Hematopoietic multipotent progenitor cell (in vitro differentiated cells): ENCODE measurements around the gene OCEL1. TPM values are rescaled to one million over a fixed set of nuclear protein-coding genes. Genes with fewer than 3 reads are reported as not detected.
A peak's percentile ranks its signal among the peaks of the same experiment; 100 is the strongest.

ENCODE experiments used
- DNase-seq, 3 donors: peaks; one replicate each; pipeline ENCODE4 v3.0.0-alpha.2; 2011 to 2015; ENCODE audit warnings: low read depth in 2 of 3, low spot score in 2 of 3
- total RNA-seq: library from RNA; depleted of rRNA; stranded (reverse); fragments of >200 nt; gene quantifications from one replicate; pipeline ENCODE4 v1.2.3, GENCODE V29; 2012

OCEL1 gene
- total RNA-seq, 1 donor, result 2.4 TPM

DNA sequence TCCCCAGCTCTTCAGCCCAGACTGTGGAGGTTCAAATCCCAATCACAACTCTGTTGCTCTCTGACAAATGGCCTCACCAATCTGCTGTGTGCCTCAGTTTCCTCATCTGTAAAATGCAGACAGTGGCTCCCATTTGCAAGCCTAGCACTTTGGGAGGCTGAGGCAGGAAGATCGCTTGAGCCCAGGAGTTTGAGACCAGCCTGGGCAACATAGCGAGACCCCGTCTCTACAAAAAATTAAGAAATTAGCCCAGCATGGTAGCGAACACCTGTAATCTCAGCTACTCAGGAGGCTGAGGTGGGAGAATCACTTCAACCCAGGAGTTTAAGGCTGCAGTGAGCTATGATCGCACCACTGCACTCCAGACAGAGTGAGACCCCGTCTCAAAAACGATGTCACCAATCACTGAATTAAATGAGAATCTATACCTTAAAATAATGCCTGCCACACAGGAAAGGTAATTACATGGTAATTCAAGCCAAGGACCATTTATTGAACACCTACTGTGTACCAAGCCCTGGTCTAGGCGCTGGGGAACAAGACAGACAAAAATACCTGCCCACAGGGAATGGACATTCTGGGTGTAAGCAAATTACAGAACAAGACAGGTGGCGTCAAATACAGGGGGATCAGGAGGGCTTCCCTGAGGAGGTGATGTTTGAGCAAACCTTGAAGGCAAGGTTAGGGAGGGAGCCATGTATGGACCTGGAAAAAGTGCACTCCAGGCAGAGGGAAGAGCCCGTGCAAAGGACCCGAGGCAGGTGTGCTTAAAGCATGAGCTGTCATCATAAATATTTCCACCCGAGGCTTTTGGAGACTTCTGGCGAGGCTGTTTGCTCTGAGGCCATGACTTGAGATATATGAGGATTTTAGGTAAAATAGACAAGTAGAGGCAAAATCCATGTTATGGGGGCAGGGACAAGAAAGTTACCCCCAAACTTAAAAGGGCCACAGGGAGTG lies 12.0 kb downstream of the OCEL1 start:
- no peak for DNase-seq

DNA sequence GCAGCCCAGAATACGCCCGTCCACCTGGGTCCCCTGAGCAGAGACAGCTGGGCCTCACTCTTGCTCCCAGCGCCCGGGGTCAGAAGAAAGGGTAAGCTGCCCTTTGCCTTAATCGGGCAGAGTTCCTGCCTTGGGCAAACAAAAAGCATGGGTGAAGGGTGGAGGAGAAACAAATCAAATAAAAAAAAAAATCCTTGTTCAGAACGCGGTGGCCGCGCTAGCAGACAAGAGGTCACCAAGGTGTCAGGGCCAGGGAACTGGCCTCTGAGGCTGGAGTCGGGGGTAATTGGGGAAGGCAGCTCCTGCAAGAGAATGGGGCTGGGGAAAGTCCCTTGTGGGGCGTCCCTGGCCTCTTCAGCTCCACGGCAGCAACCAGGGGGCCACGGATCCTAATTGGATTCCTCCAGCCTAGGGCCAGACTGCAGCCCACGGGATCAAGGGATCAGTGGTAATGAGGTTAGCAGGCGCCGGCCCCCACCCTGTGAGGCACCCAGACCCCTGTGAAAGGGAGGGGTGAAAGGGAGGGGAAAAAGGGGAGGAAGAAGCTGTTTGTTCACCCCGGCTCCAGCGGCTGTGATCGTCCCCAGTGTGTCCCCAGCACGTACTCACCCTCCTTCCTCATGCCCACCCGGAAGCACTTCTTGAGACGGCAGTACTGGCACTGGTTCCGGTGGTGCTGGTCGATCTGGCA lies 14.2 kb downstream of the OCEL1 start:
- no peak for DNase-seq

DNA sequence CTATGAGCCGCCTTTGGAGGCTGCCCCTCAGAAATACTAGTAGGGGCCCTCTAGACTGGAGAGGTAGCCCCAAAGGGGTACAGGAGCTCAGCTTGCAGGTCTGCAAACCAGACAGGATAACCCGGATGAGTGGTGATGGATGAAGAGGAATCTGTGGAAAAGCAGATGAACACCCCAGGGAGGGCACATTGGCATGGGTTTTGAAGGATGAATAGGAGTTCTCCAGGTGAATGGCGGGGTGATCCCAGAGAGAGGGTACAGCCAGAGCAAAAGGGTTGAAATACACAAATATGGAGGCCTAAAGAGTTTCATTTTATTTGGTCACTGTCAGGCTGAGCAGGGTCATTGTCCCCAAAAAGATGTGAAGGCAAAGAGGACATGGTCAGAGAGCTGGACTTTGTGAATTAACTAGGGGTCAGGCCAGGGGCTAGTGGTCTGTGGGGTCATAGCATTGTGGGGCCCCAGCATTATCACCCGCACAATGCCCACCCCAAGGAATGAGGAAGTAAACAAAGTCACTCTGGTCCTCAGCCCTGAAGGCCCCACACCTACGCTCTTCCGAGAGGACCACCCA lies 14.9 kb downstream of the OCEL1 start:
- no peak for DNase-seq

DNA sequence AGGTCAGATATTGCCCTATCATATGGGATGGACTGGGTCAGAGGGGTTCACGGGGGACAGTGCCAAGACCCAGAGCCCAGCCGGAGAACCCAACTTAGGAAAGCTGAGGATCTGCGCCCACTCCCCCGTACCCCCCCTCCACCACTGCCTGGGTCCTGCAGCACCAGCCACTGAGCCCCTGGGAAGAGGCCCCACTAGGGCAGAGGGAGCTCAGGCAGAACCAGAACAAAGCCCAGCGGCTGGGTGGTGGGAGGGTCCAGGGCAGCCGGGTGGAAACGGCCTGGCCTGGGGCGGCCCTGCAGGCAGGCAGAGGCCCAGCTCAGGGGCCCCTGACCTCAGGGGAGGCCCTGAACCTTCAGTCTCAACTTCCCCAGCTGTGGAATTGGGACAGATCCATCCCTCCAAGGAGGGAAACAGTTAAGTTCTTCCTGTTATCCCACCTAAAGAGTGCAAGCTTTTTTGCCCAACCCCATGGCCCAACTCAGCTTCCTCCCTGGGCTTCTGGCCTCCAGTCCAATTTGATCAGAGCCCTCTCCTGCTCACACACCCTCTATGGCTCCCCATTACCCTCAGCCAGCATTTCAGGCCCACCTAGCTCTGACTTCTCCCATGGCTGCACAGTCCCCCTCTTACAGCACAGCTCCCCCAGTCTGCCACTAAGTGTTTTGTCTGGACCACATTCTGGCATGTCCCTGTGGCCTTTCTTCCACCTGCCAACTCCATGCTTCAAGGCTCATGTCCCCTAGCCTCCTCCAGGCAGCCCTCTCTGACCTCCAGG lies 16.6 kb downstream of the OCEL1 start:
- no peak for DNase-seq

DNA sequence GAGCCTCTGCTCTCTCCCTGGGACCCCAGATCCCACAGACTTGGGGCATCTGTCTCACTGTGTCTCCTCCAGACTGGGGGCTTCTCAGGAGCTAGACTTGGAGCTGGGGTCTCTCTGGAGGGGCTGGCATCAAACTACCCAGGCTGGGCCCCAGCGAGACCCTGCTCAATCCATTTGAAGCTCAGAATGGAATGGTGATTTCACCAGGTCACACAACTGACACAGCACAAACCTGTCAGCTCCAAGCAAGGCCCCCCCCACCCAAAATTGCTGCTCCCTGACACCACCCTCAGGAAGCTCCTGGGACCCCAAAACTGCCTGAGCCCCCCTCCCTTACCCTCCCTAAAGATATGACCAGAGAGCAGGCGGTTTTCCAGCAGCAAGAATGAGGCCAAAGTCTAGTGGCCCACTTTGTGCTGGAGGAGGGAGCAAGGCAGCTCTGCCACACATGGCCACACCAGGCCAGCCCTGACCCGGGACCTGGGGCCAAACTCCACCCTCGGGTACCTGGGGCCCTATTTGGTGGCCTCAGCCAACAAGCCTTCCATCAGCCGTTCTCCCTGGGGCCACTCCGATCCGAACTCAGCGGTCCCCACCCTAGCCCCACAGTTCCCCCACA lies 17.3 kb downstream of the OCEL1 start:
- no peak for DNase-seq

DNA sequence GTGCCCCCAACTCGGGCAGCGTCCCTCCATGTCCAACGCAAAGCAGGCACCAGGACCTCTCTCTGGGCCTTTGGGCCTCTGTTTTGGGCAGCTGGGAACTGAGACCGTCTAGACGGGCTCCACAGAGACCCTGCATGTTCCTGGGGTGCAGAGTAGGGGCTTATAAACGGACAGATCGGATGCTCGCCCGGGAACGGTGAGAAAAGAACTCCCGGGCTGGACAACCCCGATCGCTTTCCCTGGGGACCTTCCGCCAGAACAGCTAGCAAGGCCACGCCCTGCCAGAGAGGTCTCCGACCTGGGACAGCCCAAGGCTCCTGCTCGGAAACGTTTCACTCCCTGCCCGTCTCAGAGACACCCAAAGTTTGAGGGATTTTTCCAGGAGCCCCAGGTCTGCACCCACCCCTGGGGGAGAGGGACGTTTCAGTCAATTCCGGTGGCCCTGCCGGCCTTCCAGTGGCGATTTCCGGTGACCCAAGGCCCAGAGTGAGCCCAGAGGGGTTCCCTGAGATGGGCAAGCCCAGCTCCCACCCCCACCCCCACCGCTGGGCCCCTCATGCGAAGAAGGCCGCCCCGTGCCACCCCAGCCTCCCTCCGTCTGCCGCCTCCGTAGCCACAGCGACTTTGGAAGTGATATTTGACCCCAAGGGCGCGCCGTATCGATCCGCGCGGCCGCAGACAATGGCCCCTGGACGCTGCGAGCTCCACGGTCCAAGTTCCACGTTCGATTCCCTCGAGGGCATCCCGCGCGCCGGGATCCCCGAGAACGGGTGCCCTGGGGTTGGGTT lies 18.0 kb downstream of the OCEL1 start:
- no peak for DNase-seq

DNA sequence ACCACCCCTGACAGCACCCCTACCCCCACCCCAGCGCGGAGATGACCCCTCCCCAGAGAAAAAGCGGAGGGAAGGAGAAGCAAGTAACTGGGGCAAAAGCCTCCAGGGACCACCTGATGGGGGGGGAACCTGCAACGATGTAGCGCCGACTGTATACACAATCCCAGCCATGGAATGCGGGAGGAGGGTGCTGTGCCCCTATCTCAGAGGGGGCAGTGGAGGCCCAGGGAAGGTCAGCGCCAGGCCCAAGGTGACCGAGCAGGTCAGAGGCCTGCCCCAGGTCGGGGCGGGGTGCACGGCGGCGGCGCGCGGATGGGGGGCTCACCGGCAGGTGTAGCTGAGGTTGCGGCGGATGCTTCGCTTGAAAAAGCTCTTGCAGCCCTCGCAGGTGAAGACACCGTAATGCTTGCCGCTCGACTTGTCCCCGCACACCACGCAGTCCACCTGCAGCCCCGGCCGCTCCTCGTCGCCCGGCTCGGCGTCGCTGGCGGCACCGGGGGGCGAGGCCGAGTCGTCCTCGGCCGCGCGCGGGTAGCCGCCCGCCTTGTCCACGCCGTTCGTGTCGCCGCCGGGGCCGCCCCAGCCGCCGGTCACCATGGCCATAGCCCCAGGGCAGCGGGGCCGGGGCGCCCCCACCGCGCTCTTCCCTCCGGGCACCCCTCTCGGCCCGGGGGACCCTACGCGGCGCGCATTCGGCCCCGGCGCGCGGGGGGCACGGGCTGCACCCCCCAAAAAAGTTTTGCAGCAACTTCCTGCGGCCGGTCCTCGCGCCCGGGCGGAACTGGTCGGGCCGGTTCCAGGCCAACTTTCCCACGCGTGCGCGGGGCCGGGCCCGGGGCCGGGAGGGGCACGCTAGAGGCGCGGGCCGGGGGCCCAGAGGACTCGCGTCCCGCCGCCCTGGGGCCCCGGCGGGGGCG lies 18.9 kb downstream of the OCEL1 start:
- no peak for DNase-seq

DNA sequence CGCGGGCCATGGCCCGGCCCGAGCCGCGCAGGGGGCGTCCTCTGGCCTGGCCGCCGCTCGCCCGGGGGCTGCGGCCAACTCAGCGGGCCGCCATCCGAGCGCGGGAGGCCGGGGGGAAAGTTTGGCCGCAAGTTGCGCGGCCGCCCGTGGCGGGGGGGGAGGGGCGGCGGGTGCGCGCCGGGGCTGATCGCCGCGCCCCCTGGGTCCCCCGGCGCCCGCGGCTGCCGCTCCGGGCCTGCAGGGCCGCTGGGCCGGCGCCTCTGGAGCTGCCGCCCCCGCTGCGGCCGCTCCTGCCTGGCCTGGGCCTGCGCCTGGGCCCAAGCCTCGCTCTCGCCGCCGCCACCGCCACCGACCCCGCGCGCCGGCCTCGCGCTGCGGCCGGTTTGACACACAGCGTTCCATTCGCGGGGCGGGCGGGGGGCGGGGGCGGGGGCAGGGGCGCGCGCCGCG lies 19.5 kb downstream of the OCEL1 start, which contains the start of gene NR2F6:
Gene NR2F6 (minus strand): TSS at position 385 of the 450 bp plus-strand sequence. CDS start 699 bp downstream, outside the sequence.
- no peak for DNase-seq

DNA sequence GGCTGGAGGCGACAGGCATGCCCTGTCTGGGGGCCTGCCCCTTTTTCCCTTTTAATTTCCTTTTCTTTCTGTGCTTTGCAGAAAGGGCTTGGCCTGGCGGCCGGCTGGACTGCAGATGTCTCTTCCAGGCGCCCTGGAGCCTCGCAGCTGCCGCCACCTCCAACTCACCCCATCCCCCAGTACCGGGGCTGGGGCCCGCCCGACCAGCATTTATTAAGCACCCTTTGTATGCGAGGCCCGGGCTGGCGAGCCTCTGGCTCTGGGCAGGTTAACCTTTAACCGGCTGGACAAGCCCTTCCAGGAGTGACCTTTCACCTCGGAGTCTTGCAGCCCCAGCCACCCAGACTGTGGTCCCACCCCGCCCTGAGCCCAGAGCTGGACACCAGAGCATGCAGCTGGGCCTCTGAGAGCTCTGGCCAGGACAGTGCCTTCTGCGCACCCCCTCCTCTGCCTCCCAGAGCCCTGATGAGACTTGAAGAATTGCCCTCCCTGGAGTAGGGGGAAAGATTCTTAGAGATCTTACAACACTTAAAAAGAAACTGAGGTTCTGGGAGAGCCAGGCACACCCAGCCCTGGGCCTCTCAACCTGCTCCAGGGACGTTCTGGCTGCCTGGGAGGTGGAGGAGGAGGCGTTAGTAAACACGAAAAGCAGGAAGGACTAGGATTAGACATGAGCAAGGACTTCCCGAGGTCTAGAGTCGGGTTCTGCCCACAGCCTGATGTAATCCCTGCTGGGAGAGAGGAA lies 20.8 kb downstream of the OCEL1 start:
- no peak for DNase-seq

DNA sequence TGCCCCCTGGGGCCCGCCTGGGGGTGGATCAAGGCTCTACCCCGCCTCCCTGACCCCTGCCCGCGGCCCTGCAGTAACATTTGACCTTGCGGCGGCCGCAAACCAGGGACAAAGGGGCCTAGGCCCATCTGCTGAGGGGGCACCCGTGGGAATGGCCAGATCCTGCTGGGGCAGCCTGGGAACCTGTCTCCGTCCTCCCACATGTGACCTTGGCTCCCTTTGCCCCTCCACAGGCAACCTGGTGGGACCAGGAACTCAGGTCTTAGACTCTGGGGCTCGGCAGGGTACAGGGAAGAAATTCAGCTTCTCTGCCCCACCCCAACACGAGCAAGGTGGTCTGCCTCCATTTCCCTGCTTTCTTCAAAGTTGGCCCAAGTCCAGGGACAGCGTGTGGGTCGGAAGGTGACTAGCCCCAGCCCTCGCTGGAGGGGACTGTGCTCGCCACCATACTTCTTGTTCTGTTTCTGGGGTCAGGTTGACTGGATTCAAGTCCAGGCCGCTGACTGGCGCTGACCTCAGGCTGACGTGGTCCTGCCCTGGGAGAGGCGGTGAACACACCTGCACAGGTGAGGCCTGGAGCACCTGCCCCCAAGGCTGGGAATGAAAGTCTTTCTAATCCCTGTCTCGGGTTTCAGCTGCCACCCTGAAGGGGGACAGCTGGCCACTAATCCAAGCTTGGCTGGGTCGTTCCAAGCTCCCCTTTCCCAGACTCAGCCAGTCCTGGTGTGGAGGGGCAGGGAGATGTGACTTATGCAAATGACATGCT lies 22.2 kb downstream of the OCEL1 start:
- DNase-seq, result no peak

DNA sequence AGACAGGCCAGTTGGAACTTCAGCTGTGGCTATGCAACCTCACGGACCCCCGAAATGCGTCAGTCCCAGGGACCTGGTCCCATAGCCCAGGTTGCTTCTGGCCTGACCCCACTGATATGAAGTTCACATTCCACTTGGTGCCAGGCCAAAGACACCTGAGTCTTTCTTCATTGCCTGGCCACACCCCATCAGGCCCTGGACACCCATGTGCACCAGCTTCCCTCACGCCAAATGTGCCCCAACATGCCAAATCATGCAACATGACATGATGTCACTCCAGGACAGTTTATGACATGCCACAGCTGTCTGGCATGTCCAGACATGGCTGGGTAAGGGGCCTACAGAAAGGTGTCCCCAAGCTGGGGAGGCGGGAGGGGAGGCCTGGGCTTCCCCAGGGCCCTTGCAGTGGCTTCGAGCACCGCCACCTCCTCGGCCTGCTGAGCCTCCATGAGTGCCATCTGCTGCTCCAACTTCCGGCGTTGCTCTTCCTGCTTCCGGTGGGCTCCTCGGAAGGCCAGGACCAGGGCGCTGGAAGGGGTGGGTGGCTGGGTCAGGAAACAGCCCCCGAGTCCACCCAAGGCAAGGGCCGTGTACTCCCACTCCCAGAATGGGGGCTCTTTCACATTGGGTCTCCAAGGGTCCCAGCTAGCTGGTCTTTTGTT lies 24.0 kb downstream of the OCEL1 start:
- no peak for DNase-seq

DNA sequence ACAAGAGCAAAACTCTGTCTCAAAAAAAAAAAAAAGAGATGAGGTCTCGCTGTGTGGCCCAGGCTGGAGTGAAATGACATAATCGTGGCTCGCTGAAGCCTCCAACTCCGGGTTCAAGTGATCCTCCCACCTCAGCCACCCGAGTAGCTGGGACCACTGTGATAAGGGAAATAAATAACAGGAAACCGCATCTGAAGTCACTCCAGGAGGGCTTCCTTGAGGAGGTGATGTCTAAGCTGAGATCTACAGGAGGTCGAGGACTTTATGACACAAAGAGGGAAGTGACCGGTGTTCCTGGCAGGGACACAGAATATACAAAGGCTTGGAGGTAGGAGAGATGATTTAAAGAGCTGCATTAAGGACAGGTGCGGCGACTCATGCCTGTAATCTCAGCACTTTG lies 28.6 kb downstream of the OCEL1 start:
- DNase-seq, result no peak

DNA sequence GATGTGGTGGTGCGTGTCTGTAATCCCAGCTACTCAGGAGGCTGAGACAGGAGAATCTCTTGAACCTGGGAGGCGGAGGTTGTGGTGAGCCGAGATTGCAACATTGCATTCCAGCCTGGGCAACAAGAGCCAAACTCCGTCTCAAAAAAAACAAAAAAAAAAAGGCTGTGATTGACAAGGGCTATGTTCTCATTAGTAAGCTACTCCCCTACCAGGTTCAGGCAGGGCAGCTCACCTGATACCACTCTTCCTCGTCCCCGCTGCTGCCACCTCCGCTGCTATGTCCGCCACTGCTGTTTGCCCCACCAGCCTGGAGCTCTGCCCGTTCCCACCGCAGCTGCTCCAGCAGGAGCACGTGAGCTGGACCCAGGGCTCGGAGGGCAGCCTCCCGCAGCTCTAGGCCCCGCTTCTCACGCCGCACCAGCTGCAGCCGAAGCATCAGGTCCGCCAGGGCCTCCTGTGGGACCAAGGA lies 29.2 kb downstream of the OCEL1 start:
- no peak for DNase-seq

DNA sequence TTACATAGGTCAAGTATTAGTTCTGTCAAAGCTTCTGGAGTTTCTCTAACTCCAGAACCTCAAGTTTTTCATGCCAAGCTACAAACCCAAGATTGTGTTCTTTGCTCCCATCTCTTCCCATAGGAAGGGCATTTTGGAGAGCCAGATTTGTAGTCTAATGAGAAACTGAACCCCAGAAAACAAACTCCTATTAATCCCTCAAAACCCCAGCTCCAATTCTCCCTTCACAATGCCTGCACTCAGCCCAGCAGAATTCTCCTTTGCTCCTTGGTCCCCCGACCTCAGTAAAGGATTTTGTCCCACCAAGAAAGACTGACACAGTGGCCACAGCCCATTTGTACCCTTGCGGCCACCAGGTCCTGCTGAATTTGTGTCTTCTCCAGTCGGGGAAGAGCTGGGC lies 30.1 kb downstream of the OCEL1 start:
- no peak for DNase-seq

DNA sequence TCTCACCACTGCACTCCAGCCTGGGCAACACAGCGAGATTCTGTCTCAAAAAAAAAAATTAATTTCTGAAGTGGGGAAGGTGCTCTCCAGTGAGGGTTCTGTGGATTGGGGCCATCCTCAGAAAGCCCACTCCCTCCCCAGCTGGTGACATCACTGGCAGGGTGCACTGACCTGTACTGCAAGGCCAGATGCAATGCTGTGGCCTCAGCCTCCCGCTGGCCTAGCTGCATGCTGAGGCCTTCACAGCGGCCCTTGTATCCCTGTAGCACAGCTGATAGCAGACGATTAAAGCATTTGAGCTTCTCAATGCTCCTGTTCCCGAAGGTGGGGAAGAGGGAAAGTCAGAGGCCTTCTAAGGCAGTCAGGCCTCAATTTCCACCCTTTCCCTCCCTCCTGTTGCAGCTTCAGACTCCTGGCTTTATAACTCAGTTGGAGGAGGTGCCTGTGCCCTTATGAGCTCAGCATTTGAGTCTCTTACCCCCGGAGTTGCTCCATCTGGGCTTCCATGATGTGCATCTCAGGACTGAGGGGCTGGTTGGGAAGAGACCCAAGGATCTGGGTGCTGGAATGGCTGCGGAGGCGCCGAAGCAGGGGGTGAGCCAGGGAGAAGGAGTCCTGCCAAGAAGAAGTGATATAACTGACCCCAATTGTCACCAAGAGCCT lies 33.2 kb downstream of the OCEL1 start:
- DNase-seq, result peak in 1 of 3 donors; percentile 38

DNA sequence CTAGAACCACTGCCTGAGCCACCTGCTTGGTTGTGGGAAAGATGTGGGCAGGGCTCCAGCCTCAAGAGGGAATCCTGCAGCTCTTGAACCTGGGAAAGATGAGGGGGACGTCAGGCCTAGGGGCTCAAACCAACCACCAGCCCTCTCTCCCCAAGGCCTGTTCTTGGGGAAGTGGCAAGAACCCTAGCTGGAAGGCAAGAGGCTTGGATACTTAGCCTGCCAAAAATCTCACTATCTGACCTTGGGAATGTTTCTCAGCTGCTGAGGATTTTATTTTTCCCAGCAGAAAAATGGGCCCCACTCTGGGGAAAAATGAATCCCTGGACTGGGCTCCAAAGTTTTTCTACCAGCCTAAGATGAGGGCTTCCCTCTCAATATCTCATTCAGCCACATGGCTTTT lies 33.9 kb downstream of the OCEL1 start:
- no peak for DNase-seq
